GM19193 (cell line): ENCODE measurements around the gene S1PR3.

Source experiments
- POLR2A ChIP-seq: IDR thresholded peaks from 4 replicates; pipeline ENCODE4 v1.6.1; 2011; ENCODE audit not compliant: insufficient read depth, insufficient read length; ENCODE audit errors: extremely low read depth

The S1PR3 gene

GRCh38 chr9:89008055-89008743 is 16.9 kb downstream of the S1PR3 start:
- TF ChIP-seq POLR2A = no peak

GRCh38 chr9:89008744-89009545 is 17.7 kb downstream of the S1PR3 start:
- no peak for TF ChIP-seq POLR2A

- TF ChIP-seq POLR2A = no peak
These were observed 18.2 kb downstream of the S1PR3 start for GRCh38 chr9:89009546-89009840.

- no peak for TF ChIP-seq POLR2A
These were observed 18.8 kb downstream of the S1PR3 start for GRCh38 chr9:89010056-89010455.

GRCh38 chr9:89010526-89011111 is 19.4 kb downstream of the S1PR3 start:
- no peak for TF ChIP-seq POLR2A

GRCh38 chr9:89011683-89012082 is 20.4 kb downstream of the S1PR3 start:
- no peak for TF ChIP-seq POLR2A

- no peak for TF ChIP-seq POLR2A
These were observed 21.2 kb downstream of the S1PR3 start for GRCh38 chr9:89012294-89013042.

GRCh38 chr9:89013660-89014059 is 22.4 kb downstream of the S1PR3 start:
- TF ChIP-seq POLR2A = no peak

GRCh38 chr9:89014153-89014552 is 22.9 kb downstream of the S1PR3 start:
- TF ChIP-seq POLR2A = no peak

- TF ChIP-seq POLR2A = no peak
These were observed 24.1 kb downstream of the S1PR3 start for GRCh38 chr9:89015336-89015735.

GRCh38 chr9:89020754-89021153 is 29.5 kb downstream of the S1PR3 start:
- TF ChIP-seq POLR2A = no peak

GRCh38 chr9:89021154-89021803 is 30.0 kb downstream of the S1PR3 start:
- no peak for TF ChIP-seq POLR2A

- no peak for TF ChIP-seq POLR2A
These were observed 30.9 kb downstream of the S1PR3 start for GRCh38 chr9:89022001-89022759.

GRCh38 chr9:89022902-89023301 is 31.6 kb downstream of the S1PR3 start:
- no peak for TF ChIP-seq POLR2A
